HL-60 (cell line): ENCODE measurements around the gene CFAP54.
"Not testable (repeated sequence)": the region's sequence is repeated elsewhere in the genome, so short reads cannot be mapped to it uniquely, and the experiment has no call there.

Source experiments
- DNase-seq, 2 experiments: peaks; one replicate each; pipeline ENCODE4 v3.0.0-alpha.2; 2010 to 2020; ENCODE audit warnings: low read depth in 1 of 2, low spot score in 1 of 2
- H3K27ac ChIP-seq: fragments of 250-450 bp; sonication (Bioruptor Pico); replicated peaks from 2 replicates; pipeline ENCODE4 v1.5.1; 2020; ENCODE audit warnings: mild to moderate bottlenecking, moderate library complexity
- H3K27me3 ChIP-seq: fragments of 250-450 bp; sonication (Bioruptor Pico); 2 replicates; pipeline ENCODE4 v1.5.1; 2021; ENCODE audit warnings: mild to moderate bottlenecking, moderate library complexity; ENCODE audit not compliant: insufficient read depth, poor library complexity, severe bottlenecking
- H3K4me3 ChIP-seq: replicated peaks from 2 replicates; pipeline ENCODE4 v1.5.1; 2011; ENCODE audit warnings: mild to moderate bottlenecking, control low read depth, low read length; ENCODE audit not compliant: insufficient read depth
- CTCF ChIP-seq: IDR thresholded peaks from one replicate; pipeline ENCODE4 v1.5.1; 2011; ENCODE audit warnings: low read length, control low read depth, inconsistent platforms; ENCODE audit not compliant: insufficient read depth
- GABPA ChIP-seq: IDR thresholded peaks from 2 replicates; pipeline ENCODE4 v1.6.1; 2012; ENCODE audit warnings: low read depth
- POLR2AphosphoS5 ChIP-seq: IDR thresholded peaks from 2 replicates; pipeline ENCODE4 v1.6.1; 2012; ENCODE audit warnings: low read depth
- REST ChIP-seq: IDR thresholded peaks from 2 replicates; pipeline ENCODE4 v1.6.1; 2012; ENCODE audit warnings: low read depth; ENCODE audit not compliant: insufficient replicate concordance
- SPI1 ChIP-seq: IDR thresholded peaks from 2 replicates; pipeline ENCODE4 v1.6.1; 2012; ENCODE audit warnings: low read depth, mild to moderate bottlenecking, borderline replicate concordance

The CFAP54 gene

GRCh38 chr12:96457191-96457930, 32.0 kb upstream of the CFAP54 start:
- no peak for DNase-seq
- Histone ChIP-seq H3K27me3 (no peaks in the 10 kb centered on the region), H3K4me3 (no peak overlapping the region), H3K27ac (no peak overlapping the region)
- TF ChIP-seq GABPA = no peak

- not testable (repeated sequence) for H3K27me3 ChIP-seq, DNase-seq, H3K4me3 ChIP-seq, H3K27ac ChIP-seq
Observed at GRCh38 chr12:96459281-96459680, 30.1 kb upstream of the CFAP54 start.

GRCh38 chr12:96462571-96463280, 26.7 kb upstream of the CFAP54 start:
- H3K4me3 ChIP-seq = no peak overlapping the region
- TF ChIP-seq SPI1 = no peak
- no peak for TF ChIP-seq POLR2AphosphoS5
- TF ChIP-seq GABPA = no peak
- TF ChIP-seq REST = no peak
- TF ChIP-seq CTCF = no peak
- no peak overlapping the region for H3K27ac ChIP-seq
- no peaks in the 10 kb centered on the region for H3K27me3 ChIP-seq
- DNase-seq = no peak

GRCh38 chr12:96465896-96466295, 23.5 kb upstream of the CFAP54 start:
- H3K4me3 ChIP-seq = no peak overlapping the region
- no peak overlapping the region for H3K27ac ChIP-seq
- no peaks in the 10 kb centered on the region for H3K27me3 ChIP-seq
- TF ChIP-seq SPI1 = no peak
- TF ChIP-seq REST = no peak
- TF ChIP-seq POLR2AphosphoS5 = no peak
- TF ChIP-seq GABPA = no peak
- TF ChIP-seq CTCF = no peak
- no peak for DNase-seq
